DMS53 treated with DMSO at 0.1 percent for 48 hours (cell line): ENCODE results near the gene PDE4D.

Experiments used
- DNase-seq: peaks from one replicate; lab custom pipeline; 2025; ENCODE audit not compliant: unreplicated experiment; lab: John Stamatoyannopoulos, UW

Gene PDE4D

GRCh38 chr5:59099270-59099994 is 794.1 kb downstream of the PDE4D start:
- DNase-seq: peak; percentile 7

GRCh38 chr5:59098743-59099142 is 794.8 kb downstream of the PDE4D start:
- DNase-seq: no peak

- no peak for DNase-seq
These were observed 795.8 kb downstream of the PDE4D start for GRCh38 chr5:59097712-59098111.

- DNase-seq: no peak
These were observed 796.4 kb downstream of the PDE4D start for GRCh38 chr5:59097116-59097515.

DNA sequence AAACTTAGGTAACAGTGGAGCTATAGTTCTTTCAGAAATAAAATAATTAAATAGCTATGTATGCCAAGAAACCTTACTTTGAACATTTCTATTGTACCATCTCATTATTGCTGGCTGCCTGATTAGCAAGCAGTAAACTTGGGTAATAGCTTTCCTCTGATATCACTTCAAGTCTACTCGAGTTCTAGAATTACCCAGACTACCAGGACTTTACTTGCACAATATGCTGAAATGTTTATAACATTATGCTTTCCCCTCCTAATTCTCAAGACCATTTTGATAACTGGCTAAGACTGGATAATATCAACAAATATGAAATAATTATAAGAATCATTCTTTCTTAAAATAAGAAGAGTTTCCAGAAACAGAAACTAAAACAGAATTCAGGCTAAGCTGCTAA is 798.0 kb downstream of the PDE4D start:
- DNase-seq: no peak

- DNase-seq: no peak
These were observed 798.7 kb downstream of the PDE4D start for GRCh38 chr5:59094864-59095263.

DNA sequence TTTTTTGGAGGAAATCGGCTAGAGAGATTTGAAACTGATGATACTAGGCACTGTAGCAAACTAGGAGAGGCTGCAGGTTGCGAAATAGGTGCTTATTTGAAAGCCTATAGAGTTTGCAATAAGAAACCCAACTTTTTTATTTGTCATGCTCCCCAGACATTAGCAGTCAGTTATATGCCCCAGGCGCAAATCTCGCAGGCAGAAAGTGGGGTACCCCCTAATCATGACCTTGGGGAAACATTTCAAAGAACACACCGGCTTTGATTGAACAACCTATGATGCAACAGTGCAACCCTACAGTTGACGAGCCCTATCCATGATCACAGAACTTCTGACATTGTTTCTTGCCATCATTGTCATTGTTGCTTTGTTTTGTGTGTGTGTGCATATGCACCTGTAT is 800.2 kb downstream of the PDE4D start:
- no peak for DNase-seq

DNA sequence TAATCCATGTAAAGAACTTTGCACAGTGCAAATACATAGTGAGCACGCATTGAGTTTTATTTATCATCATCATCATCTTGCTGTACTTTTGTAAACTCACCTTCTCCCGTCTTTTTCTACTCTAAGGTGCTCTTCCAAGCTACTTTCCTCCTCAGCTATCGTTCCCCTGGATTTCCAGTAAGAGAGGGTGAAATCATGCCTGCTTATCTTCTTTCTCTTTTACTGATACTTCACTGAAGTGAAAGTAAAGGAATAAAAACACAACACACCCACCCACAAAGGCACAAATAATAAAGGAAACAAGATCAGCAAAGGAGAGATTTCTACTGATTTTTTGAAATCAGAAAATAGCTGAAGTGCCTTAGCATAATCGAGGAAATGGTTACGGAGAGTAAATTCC is 800.8 kb downstream of the PDE4D start:
- DNase-seq: no peak

DNA sequence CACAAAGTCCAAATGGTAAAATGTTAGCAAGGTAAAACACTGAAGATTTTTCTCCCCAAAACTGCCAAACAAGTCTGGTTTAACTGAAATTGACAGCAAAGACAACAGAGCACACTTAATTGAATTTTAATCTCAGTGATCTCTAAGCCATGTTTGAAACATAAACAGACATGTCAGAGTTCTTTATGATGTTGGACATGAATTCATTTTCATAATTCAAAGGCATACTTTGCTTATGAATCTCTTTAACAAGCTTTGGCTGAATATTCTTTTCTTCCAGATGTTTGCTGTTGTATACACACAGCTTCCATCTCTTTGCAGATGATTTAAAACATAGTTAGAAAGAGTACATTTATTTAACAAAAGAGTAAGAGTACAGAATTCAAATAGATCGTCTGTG is 801.6 kb downstream of the PDE4D start:
- DNase-seq: no peak

DNA sequence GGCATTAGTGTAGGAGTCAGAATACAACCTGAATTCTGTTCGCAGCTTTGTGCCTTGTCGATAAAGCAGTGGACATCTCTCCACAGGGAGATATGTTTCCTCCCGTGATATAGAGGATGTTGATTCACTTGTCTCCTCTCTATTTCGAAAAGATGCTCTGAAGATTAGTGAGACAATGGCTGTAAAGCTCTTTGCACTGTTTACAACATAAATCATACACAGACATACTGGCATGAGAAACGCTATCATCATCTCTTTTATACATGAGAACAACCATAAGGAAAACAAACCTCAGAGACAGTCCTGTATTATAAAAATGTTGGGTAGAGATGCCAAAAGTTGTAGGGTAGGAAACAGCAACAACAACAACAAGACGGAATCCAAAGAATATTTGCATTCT is 803.2 kb downstream of the PDE4D start:
- no peak for DNase-seq

GRCh38 chr5:59089767-59090166 is 803.8 kb downstream of the PDE4D start:
- no peak for DNase-seq

DNA sequence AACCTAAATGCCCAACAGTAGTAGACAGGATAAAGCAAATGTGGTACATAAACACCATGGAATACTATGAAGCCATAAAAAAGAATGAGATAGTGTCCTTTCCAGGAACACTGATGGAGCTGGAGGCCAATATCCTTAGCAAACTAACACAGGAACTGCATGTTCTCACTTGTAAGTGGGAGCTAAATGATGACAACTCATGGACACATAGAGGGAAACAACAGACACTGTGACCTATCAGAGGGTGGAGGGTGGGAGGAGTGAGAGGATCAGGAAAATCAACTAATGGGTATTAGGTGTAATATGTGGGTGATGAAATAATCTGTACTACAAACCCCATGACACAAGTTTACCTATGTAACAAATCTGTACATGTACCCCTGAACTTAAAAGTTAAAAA is 805.0 kb downstream of the PDE4D start:
- no peak for DNase-seq

DNA sequence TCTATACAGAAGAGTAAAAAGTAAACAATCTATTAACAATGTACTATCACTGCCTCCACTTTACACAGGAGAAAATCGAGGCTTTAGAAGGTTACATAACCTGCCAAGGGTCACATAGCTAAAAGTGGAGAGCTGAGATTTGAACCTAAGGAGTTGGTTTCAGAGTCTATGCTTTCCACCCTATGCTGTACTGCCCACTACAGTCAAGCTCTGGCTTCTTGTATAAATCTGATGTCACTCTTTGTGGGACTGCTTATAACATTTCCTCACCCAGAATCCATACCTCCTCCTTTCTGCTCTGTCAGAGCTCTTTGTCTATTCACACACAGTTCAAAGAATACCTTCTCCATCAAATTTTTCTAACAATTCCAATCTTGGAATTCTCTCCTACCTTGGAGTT is 807.5 kb downstream of the PDE4D start:
- no peak for DNase-seq

DNA sequence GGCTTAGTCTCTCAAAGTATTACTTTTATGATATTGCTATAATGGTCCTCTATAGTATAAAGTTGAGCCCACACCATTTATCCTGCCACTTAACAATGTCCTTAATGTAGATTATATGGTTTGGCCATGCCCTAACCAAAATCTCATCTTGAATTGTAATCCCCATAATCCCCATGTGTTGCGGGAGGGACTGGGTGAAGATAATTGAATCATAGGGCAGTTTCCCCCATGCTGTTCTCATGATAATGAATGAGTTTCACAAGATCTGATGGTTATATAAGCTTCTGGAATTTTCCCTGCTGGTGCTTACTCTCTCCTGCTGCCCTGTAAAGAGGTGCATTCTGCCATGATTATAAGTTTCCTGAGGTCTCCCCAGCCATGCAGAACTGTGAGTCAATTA is 811.8 kb downstream of the PDE4D start:
- no peak for DNase-seq

DNA sequence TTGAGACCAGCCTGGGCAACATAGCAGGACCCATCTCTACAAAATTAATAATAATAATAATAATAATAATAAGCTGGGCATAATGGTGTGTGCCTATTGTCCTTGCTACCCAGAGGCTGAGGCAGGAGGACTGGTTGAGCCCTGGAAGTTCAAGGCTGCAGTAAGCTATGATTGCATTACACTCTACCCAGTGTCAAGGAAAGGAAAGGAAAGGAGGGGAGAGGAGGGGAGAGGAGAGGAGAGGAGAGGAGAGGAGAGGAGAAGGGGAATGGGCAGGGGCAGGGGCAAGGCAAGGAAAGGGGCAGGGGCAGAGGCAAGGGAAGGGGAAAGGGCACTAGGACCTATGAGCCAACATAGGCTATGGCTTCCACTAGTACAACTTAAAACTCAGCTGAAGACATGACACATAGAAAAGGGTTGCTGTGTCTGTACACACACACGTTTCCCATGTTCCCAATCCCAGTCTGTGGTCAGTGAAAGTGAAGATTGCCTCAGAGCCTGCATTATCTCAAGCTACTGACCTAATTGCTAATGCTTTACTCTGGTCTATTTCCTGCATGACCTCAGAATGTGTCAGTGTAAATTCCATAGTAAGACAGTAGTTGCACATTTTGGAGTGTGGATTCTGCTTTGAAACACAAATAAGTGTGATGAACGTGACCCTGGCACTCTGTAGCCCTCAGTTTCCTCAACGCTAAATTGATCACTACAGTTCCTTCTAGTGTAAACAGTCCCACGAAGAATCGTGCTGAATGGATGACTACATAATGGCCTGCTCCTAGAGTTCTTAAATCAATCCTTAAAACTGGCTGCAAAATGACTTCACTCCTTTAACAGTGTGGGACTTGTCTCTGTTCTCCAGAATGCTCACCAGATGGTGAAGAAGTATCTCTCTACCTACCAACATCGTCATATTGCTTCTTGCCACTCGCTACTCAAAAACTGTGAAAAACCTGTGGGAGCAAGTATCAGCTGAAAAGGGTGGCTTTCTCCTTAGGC is 813.6 kb downstream of the PDE4D start:
- DNase-seq: peak; percentile 1

DNA sequence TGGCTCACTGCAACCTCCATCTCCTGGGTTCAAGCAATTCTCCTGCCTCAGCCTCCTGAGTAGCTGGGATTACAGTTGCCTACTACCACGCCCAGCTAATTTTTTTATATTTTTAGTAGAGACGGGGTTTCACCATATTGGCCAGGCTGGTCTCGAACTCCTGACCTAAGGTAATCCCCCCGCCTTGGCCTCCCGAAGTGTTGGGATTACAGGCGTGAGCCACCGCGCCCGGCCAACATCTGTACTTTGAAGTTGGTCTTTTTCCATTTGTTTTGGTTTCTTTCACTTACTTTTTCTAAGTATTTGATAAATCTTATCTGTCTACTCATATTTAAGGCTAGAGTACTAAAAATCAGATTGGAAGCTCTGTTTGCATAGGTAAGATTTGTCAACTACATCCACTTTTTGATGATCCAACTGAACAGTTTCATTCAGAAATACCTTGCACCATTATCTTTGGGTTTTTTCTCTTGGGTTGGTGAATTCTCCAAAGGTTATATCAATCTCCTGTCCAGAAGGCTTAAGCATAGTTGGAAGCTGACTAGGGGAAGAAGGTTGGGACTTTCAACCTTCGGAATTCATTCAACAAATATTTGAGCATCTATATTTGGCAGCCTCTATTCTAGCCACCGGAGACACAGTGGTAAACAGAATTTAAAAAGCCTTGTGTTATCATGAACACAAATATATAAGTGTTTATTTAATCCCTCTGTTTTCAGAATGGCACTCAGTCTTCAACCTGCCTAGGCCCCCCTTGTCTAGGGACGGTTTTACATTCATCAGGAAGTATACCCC is 821.6 kb downstream of the PDE4D start:
- no peak for DNase-seq

DNA sequence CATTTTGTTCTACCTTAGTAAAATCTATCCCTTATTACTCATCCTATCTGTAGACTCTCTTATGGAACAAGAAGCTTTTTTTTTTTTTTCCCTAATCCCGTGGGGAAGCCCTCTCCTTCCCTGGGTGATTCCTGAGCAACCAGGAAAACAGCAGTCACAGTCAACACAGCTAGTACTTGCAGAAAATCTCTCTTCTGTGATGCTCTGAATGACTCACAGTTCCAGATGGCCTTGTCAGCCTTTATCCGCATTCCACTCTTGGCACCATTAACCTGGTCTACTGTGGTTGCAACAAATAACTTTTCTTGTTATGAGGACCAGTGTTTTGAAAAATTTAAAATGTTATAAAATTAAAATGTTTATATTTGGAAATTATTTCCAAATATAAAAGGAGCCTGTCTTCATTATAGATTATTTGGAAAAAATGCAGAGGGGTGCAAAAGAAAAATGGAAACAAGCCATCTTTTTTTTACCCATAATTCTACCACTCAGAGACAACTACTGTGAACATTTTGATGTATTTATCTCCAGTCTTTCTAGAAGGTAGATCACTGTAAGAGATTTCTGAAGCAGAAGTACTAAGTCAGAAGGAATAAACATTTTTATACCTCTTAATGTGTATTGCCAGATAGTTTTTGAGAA is 824.0 kb downstream of the PDE4D start:
- peak; percentile 38 for DNase-seq

DNA sequence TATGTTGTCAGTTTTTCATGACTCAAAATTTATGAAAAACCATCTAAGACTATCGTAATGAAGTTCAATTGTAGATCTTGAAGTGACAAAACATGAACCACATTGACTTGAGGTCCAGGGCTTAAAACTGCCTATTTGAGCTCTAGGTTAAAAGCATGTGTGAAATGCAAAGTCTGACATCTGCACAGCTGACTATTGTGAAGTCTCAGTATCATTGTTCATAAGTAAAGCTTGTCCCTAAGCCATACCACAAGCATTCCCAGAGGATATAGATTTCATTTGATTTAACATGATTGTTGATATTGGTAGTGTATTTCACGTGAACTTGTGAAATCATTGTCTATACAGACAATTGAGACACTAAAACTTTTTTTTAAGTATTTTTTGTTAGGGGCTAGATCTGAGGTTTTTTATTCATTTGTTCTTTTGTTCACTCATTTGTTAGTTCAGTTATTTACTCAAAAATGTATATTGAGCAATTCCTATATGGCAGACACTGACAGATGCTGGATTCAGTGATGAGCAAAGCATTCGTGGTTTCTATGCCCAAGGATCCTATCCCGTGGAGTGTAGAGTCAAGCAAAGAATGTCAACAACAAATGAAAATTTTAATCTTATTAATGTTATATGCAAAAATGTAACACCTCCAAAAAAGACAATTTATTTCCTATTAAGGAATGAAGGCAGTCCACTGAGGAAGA is 825.4 kb downstream of the PDE4D start:
- DNase-seq: no peak

DNA sequence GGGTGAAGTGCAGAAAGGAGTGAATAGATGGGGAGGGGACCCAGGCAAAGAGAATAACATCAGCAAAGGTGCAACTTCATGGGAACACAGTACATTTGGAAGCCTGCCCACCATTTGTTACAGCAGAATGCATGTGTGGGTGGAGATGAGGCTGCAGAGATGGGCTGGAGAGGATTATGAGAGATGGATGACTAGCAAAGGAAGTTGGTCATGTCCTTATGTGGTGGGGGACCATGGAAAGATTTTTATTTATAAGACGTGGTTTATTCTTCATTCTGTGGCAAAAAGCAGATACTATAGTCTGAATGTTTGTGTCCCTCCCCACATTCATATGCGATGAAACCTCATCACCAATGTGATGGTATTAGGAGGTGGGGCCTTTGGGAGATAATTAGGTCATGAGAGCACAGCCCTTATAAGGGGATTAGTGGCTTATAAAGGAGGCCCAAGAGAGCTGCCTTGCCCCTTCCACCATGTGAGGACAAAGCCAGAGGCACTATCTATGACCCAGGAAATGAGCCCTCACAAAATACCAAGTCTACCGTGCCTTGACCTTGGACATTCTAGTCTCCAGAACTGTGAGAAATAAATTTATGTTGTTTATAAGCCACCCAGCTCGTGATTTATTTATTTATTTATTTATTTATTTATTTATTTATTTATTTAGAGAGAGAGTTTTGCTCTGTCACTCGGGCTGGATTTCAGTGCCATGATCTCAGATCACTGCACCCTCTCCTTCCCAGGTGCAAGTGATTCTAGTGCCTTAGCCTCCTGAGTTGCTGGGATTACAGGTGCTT is 827.0 kb downstream of the PDE4D start:
- DNase-seq: no peak

DNA sequence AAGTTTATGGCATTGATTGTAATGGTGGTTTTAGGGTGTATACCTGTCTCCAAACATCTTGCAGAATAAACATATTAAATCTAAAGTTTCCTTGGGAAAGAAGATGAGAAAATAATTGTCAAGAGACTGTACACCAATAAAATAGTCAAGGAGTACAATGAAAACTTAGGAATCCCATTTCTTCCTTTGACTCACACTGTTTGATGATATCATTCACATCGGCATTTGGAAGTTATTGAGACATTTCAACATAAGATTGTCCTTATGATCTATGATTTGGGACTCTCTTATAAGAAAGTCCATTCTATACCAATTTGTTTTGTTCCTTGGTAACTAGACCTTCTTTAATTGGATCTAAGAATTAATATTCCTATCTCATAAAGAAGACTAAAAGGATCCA is 828.0 kb downstream of the PDE4D start:
- no peak for DNase-seq
